GM23248 (cell line): ENCODE measurements around the gene HEY2. TPM values are rescaled to one million over a fixed set of nuclear protein-coding genes. Genes with fewer than 3 reads are reported as not detected.

Experiments
- DNase-seq: peaks from one replicate; pipeline ENCODE4 v3.0.0-alpha.2; 2015
- H2AFZ ChIP-seq: fragments of 200-600 bp; sonication (generic); 2 replicates; pipeline ENCODE4 v1.6.1; 2016; ENCODE audit warnings: antibody characterized with exemption
- H3F3A ChIP-seq: fragments of 200-600 bp; sonication (generic); 2 replicates; pipeline ENCODE4 v1.6.1; 2016; ENCODE audit warnings: mild to moderate bottlenecking, antibody characterized with exemption, mixed run types; ENCODE audit not compliant: insufficient read depth
- H3K27ac ChIP-seq: fragments of 200-600 bp; sonication (generic); 2 replicates; pipeline ENCODE4 v1.5.1; 2016; ENCODE audit warnings: mild to moderate bottlenecking
- H3K27me3 ChIP-seq: fragments of 200-600 bp; sonication (generic); replicated peaks from 2 replicates; pipeline ENCODE4 v1.6.1; 2016; ENCODE audit warnings: mild to moderate bottlenecking; ENCODE audit not compliant: insufficient read depth
- H3K36me3 ChIP-seq: fragments of 200-600 bp; sonication (generic); 2 replicates; pipeline ENCODE4 v1.6.1; 2016; ENCODE audit warnings: low read depth, mild to moderate bottlenecking
- H3K4me1 ChIP-seq: fragments of 200-600 bp; sonication (generic); 2 replicates; pipeline ENCODE4 v1.6.1; 2016; ENCODE audit warnings: mild to moderate bottlenecking; ENCODE audit not compliant: insufficient read depth
- H3K4me2 ChIP-seq: fragments of 200-600 bp; sonication (generic); one replicate; pipeline ENCODE4 v1.6.1; 2016; ENCODE audit warnings: mild to moderate bottlenecking; ENCODE audit not compliant: unreplicated experiment
- H3K4me3 ChIP-seq: fragments of 200-600 bp; sonication (generic); 2 replicates; pipeline ENCODE4 v1.5.1; 2016; ENCODE audit warnings: mild to moderate bottlenecking
- H3K79me2 ChIP-seq: fragments of 200-600 bp; sonication (generic); 2 replicates; pipeline ENCODE4 v1.6.1; 2016; ENCODE audit warnings: mild to moderate bottlenecking; ENCODE audit not compliant: insufficient read depth
- H3K9ac ChIP-seq: fragments of 200-600 bp; sonication (generic); 2 replicates; pipeline ENCODE4 v1.6.1; 2016; ENCODE audit warnings: mild to moderate bottlenecking
- H3K9me2 ChIP-seq: fragments of 200-600 bp; sonication (generic); 2 replicates; pipeline ENCODE4 v1.6.1; 2016; ENCODE audit warnings: mixed run types, mild to moderate bottlenecking, moderate library complexity; ENCODE audit not compliant: insufficient read depth
- H3K9me3 ChIP-seq: fragments of 200-600 bp; sonication (generic); one replicate; pipeline ENCODE4 v1.6.1; 2017; ENCODE audit warnings: low read depth
- H4K20me1 ChIP-seq: fragments of 200-600 bp; sonication (generic); 2 replicates; pipeline ENCODE4 v1.6.0; 2016; ENCODE audit not compliant: insufficient read depth
- EZH2 ChIP-seq: fragments of 200-600 bp; sonication (generic); IDR thresholded peaks from 2 replicates; pipeline ENCODE4 v1.6.1; 2018; ENCODE audit warnings: antibody characterized with exemption, mild to moderate bottlenecking; ENCODE audit not compliant: insufficient read depth, poor library complexity, severe bottlenecking
- EZH2phosphoT487 ChIP-seq: fragments of 200-600 bp; sonication (generic); IDR thresholded peaks from 2 replicates; pipeline ENCODE4 v1.6.1; 2018; ENCODE audit warnings: antibody characterized with exemption, moderate library complexity, mild to moderate bottlenecking, low read depth; ENCODE audit not compliant: insufficient read depth
- WGBS, 2 experiments: methylation state at CpG; one replicate each; pipeline ENCODE4 v1.1.6; 2015 to 2017; ENCODE audit warnings: low lambda C conversion rate in 2 of 2, low coverage in 1 of 2; ENCODE audit errors: missing lambda C conversion rate in 2 of 2; 5-methylcytosine and 5-hydroxymethylcytosine counted together
- in situ Hi-C: fragments of 300-500 bp; cut with MboI; formaldehyde crosslinking; loops from 2 replicates; pipeline ENCODE4 v1.15.0; 2020
- polyA plus RNA-seq: library from polyadenylated mRNA; unstranded; fragments of >200 nt; fragmentation: Nextera tagmentation; extraction: Ambion mirVana; gene quantifications from 2 replicates; pipeline ENCODE4 v1.2.1, GENCODE V29; 2016
- total RNA-seq: library from RNA; depleted of rRNA; stranded (reverse); fragments of >200 nt; shearing (Covaris generic); gene quantifications from 2 replicates; pipeline ENCODE4 v1.2.3, GENCODE V29; 2014

Gene HEY2
- total and polyA plus RNA-seq, 2 experiments from 2014 or later = not detected

DNA sequence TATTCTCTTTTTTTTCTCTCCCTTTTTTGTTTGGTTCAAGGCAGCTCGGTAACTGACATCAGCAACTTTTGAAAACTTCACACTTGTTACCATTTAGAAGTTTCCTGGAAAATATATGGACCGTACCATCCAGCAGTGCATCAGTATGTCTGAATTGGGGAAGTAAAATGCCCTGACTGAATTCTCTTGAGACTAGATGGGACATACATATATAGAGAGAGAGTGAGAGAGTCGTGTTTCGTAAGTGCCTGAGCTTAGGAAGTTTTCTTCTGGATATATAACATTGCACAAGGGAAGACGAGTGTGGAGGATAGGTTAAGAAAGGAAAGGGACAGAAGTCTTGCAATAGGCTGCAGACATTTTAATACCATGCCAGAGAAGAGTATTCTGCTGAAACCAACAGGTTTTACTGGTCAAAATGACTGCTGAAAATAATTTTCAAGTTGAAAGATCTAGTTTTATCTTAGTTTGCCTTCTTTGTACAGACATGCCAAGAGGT is 10.6 kb downstream of the HEY2 start:
- no peak overlapping the region for H3K27ac ChIP-seq
- H2AFZ ChIP-seq = no peak overlapping the region
- no peaks in the 10 kb centered on the region for H3K4me1 ChIP-seq
- no peak overlapping the region for H3K4me2 ChIP-seq
- H3K9me3 ChIP-seq = no peaks in the 10 kb centered on the region
- no peak for DNase-seq
- H3F3A ChIP-seq = no peaks in the 10 kb centered on the region
- H4K20me1 ChIP-seq = no peaks in the 10 kb centered on the region
- no peaks in the 10 kb centered on the region for H3K79me2 ChIP-seq
- H3K9ac ChIP-seq = no peak overlapping the region
- 41 to 50% methylated on average over 5 of the region's 5 CpGs for WGBS, 2 experiments
- in situ Hi-C loops = loop anchor here (5.0 to 25.0 kb wide), 3 partner anchors 448 to 898 kb away; partner anchors contain the start of gene TPD52L1
- H3K4me3 ChIP-seq = no peak overlapping the region
- no peaks in the 10 kb centered on the region for H3K9me2 ChIP-seq
- H3K27me3 ChIP-seq = peaks cover 74% of the 10 kb centered on the region
- H3K36me3 ChIP-seq = no peaks in the 10 kb centered on the region
- TF ChIP-seq EZH2phosphoT487 (no peak), EZH2 (no peak)

- Histone ChIP-seq H3K9ac (no peak overlapping the region), H3K4me3 (no peak overlapping the region), H3K27ac (no peak overlapping the region), H3K4me1 (no peaks in the 10 kb centered on the region), H3K4me2 (no peak overlapping the region), H3K27me3 (peaks cover 59% of the 10 kb centered on the region), H4K20me1 (no peaks in the 10 kb centered on the region), H3K36me3 (no peaks in the 10 kb centered on the region), H3K9me3 (no peaks in the 10 kb centered on the region), H3F3A (no peaks in the 10 kb centered on the region), H3K79me2 (no peaks in the 10 kb centered on the region), H2AFZ (no peak overlapping the region), H3K9me2 (no peaks in the 10 kb centered on the region)
- TF ChIP-seq EZH2phosphoT487 (no peak), EZH2 (no peak)
- no peak for DNase-seq
- WGBS, 2 experiments = 69 to 73% methylated on average over 2 of the region's 2 CpGs
- in situ Hi-C loops = loop anchor here (5.0 to 25.0 kb wide), 3 partner anchors 452 to 902 kb away; partner anchors contain the start of gene TPD52L1
Observed at GRCh38 chr6:125764121-125764671, 14.8 kb downstream of the HEY2 start.

GRCh38 chr6:125765944-125766343 is 16.5 kb downstream of the HEY2 start:
- Histone ChIP-seq H2AFZ (no peak overlapping the region), H3K9ac (no peak overlapping the region), H3K4me3 (no peak overlapping the region), H3K36me3 (no peaks in the 10 kb centered on the region), H3K27ac (no peak overlapping the region), H3K27me3 (peaks cover 52% of the 10 kb centered on the region), H3K9me3 (no peaks in the 10 kb centered on the region), H3K4me2 (no peak overlapping the region), H3F3A (no peaks in the 10 kb centered on the region), H4K20me1 (no peaks in the 10 kb centered on the region), H3K79me2 (no peaks in the 10 kb centered on the region), H3K4me1 (no peaks in the 10 kb centered on the region), H3K9me2 (no peaks in the 10 kb centered on the region)
- in situ Hi-C loops = loop anchor here (25.0 kb wide), 2 partner anchors 604 to 904 kb away; partner anchors contain the start of gene TPD52L1
- TF ChIP-seq EZH2 (no peak), EZH2phosphoT487 (no peak)
- WGBS, 2 experiments = 0 to 13% methylated on average over 1 of the region's 1 CpG
- DNase-seq = no peak

GRCh38 chr6:125766641-125767040 is 17.2 kb downstream of the HEY2 start:
- H2AFZ ChIP-seq = no peak overlapping the region
- 43 to 52% methylated on average over 4 of the region's 4 CpGs for WGBS, 2 experiments
- H3K9me2 ChIP-seq = no peaks in the 10 kb centered on the region
- no peaks in the 10 kb centered on the region for H3K4me1 ChIP-seq
- no peaks in the 10 kb centered on the region for H3K79me2 ChIP-seq
- H3K27ac ChIP-seq = no peak overlapping the region
- H3K4me3 ChIP-seq = no peak overlapping the region
- in situ Hi-C loops = loop anchor here (25.0 kb wide), 2 partner anchors 604 to 904 kb away; partner anchors contain the start of gene TPD52L1
- no peaks in the 10 kb centered on the region for H4K20me1 ChIP-seq
- peaks cover 45% of the 10 kb centered on the region for H3K27me3 ChIP-seq
- no peak overlapping the region for H3K4me2 ChIP-seq
- no peaks in the 10 kb centered on the region for H3K9me3 ChIP-seq
- no peak for DNase-seq
- H3K36me3 ChIP-seq = no peaks in the 10 kb centered on the region
- no peaks in the 10 kb centered on the region for H3F3A ChIP-seq
- TF ChIP-seq EZH2 = no peak
- TF ChIP-seq EZH2phosphoT487 = no peak
- no peak overlapping the region for H3K9ac ChIP-seq
